Parathyroid adenoma (tissue), 2 donors: ENCODE data around the gene CCDC32.
"Not testable (repeated sequence)": the region's sequence is repeated elsewhere in the genome, so short reads cannot be mapped to it uniquely, and the experiment has no call there.

Experiments used
- H2AFZ ChIP-seq: fragments of 300-600 bp; sonication (generic); one replicate; pipeline ENCODE4 v1.7.0; 2017; ENCODE audit warnings: antibody characterized with exemption, mild to moderate bottlenecking
- H3K27ac ChIP-seq: fragments of 300-600 bp; sonication (generic); one replicate; pipeline ENCODE4 v1.7.0; 2017
- H3K27me3 ChIP-seq: fragments of 300-600 bp; sonication (generic); one replicate; pipeline ENCODE4 v1.7.0; 2017; ENCODE audit warnings: low read length; ENCODE audit not compliant: control insufficient read depth, insufficient read depth
- H3K36me3 ChIP-seq: fragments of 300-600 bp; sonication (generic); one replicate; pipeline ENCODE4 v1.7.0; 2017; ENCODE audit warnings: low read length; ENCODE audit not compliant: control insufficient read depth, insufficient read depth
- H3K4me1 ChIP-seq: fragments of 300-600 bp; sonication (generic); one replicate; pipeline ENCODE4 v1.7.0; 2017; ENCODE audit warnings: control low read depth
- H3K4me2 ChIP-seq: fragments of 300-600 bp; sonication (generic); one replicate; pipeline ENCODE4 v1.7.0; 2017; ENCODE audit warnings: low read length
- H3K4me3 ChIP-seq: fragments of 300-600 bp; sonication (generic); one replicate; pipeline ENCODE4 v1.7.0; 2017; ENCODE audit warnings: low read depth, low read length
- H3K79me2 ChIP-seq: fragments of 300-600 bp; sonication (generic); one replicate; pipeline ENCODE4 v1.7.0; 2017; ENCODE audit warnings: control low read depth
- H3K9ac ChIP-seq: fragments of 300-600 bp; sonication (generic); one replicate; pipeline ENCODE4 v1.7.0; 2017; ENCODE audit warnings: mild to moderate bottlenecking
- H3K9me3 ChIP-seq: fragments of 300-600 bp; sonication (generic); one replicate; pipeline ENCODE4 v1.7.0; 2017; ENCODE audit warnings: low read length; ENCODE audit not compliant: control insufficient read depth
- CTCF ChIP-seq: fragments of 300-600 bp; sonication (generic); IDR thresholded peaks from one replicate; pipeline ENCODE4 v1.7.0; 2017; ENCODE audit warnings: antibody characterized with exemption, mild to moderate bottlenecking
- donor health status: primary hyperparathyroidism.

CCDC32 gene

GRCh38 chr15:40584191-40584590, 19.3 kb upstream of the CCDC32 start:
- Histone ChIP-seq H3K4me2 (no peak overlapping the region), H3K27me3 (no peaks in the 10 kb centered on the region), H3K9ac (no peak overlapping the region), H3K4me3 (no peak overlapping the region), H2AFZ (no peak overlapping the region), H3K27ac (no peak overlapping the region), H3K79me2 (no peaks in the 10 kb centered on the region), H3K36me3 (no peaks in the 10 kb centered on the region), H3K4me1 (no peaks in the 10 kb centered on the region), H3K9me3 (no peaks in the 10 kb centered on the region)
- no peak for TF ChIP-seq CTCF

- Histone ChIP-seq H3K79me2 (no peaks in the 10 kb centered on the region), H3K4me2 (no peak overlapping the region), H3K27me3 (no peaks in the 10 kb centered on the region), H2AFZ (peak overlapping the region; percentile 72), H3K9ac (no peak overlapping the region), H3K36me3 (no peaks in the 10 kb centered on the region), H3K4me1 (no peaks in the 10 kb centered on the region), H3K9me3 (no peaks in the 10 kb centered on the region), H3K27ac (no peak overlapping the region), H3K4me3 (no peak overlapping the region)
- TF ChIP-seq CTCF, result no peak
Observed at GRCh38 chr15:40582726-40583246, 17.9 kb upstream of the CCDC32 start.

- H3K27ac ChIP-seq, result not testable (repeated sequence)
Observed at GRCh38 chr15:40581796-40582195, 17.0 kb upstream of the CCDC32 start.

GRCh38 chr15:40578892-40579291, 14.1 kb upstream of the CCDC32 start:
- Histone ChIP-seq H3K79me2 (no peaks in the 10 kb centered on the region), H3K27ac (no peak overlapping the region), H3K4me2 (no peak overlapping the region), H3K9ac (no peak overlapping the region), H2AFZ (no peak overlapping the region), H3K4me1 (no peaks in the 10 kb centered on the region), H3K9me3 (no peaks in the 10 kb centered on the region), H3K36me3 (no peaks in the 10 kb centered on the region), H3K4me3 (no peak overlapping the region), H3K27me3 (no peaks in the 10 kb centered on the region)
- no peak for TF ChIP-seq CTCF

More at GRCh38 chr15:40581796-40582195, 17.0 kb upstream of the CCDC32 start:
- H3K4me2 ChIP-seq, H3K9ac ChIP-seq, H3K79me2 ChIP-seq, H3K36me3 ChIP-seq, H3K9me3 ChIP-seq, H2AFZ ChIP-seq, H3K27me3 ChIP-seq, H3K4me1 ChIP-seq, H3K4me3 ChIP-seq: not testable (repeated sequence)

GRCh38 chr15:40576914-40577313, 12.1 kb upstream of the CCDC32 start:
- H3K4me3 ChIP-seq, H3K4me2 ChIP-seq, H3K36me3 ChIP-seq, H3K27me3 ChIP-seq, H3K27ac ChIP-seq, H3K4me1 ChIP-seq, H3K9me3 ChIP-seq, H3K9ac ChIP-seq, H2AFZ ChIP-seq, H3K79me2 ChIP-seq: not testable (repeated sequence)

- H3K9ac ChIP-seq, result no peak overlapping the region
- H3K79me2 ChIP-seq, result no peaks in the 10 kb centered on the region
- no peak for TF ChIP-seq CTCF
- H3K4me3 ChIP-seq, result no peak overlapping the region
- no peaks in the 10 kb centered on the region for H3K9me3 ChIP-seq
- no peak overlapping the region for H3K27ac ChIP-seq
- no peak overlapping the region for H2AFZ ChIP-seq
- H3K4me2 ChIP-seq, result no peak overlapping the region
- no peaks in the 10 kb centered on the region for H3K4me1 ChIP-seq
- no peaks in the 10 kb centered on the region for H3K36me3 ChIP-seq
- no peaks in the 10 kb centered on the region for H3K27me3 ChIP-seq
Observed at GRCh38 chr15:40575113-40575512, 10.3 kb upstream of the CCDC32 start.
